ENCODE data around the gene GDF15. TPM values are rescaled to one million over a fixed set of nuclear protein-coding genes. Genes with fewer than 3 reads are reported as not detected.

The GDF15 gene
- total and polyA plus RNA-seq, 2 donors (not counting 1 experiment from before 2014, with no cell fraction given): 0.19 TPM; not detected in 1

DNA sequence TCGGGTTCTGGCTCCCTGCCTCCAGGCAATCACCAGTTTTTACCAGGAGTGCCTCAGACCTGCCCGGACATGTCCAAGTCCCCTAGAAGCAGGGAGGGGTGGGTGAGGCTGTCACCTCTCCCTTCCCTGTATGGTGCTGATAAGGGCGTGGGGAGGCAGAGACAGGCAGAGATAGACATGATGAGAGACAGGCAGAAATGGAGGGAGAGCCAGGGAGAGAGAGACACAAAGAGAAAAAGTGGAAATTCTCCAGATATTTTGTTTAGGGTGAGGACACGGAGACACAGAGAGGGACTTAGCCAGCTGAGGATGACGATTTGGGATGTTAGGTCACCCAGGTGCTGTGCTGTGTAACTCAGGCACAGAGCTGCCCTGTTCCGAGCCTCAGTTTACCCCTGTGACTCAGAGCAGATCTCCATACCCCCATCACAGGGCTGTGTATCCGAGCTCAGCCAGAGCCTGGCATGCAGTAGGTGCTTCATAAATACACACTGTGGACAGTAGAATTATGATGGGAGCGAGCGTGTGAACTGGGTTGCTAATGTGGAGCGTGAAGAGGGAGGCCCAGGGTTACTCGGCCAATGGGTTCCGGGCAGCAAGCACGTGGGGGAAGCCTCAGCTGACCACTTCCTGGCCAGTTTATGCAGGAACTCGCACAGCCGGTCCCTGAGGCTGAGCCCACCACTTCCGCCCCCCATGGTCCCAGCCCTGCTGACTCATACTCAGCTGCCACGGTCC lies 11.9 kb upstream of the GDF15 start:
- DNase-seq (peak; percentile 42), ATAC-seq (ENCODE audit: low read depth) (peak; percentile 80)
- Histone ChIP-seq H3K9me3 (ENCODE audit: control extremely low read depth in 1 of 3, control insufficient read depth in 2 of 3, insufficient read depth in 1 of 3, low read length in 2 of 3) (no peaks in the 10 kb centered on the region), H3K9ac (ENCODE audit: low read length) (no peak overlapping the region), H3K4me2 (replicated peaks; ENCODE audit: low read depth, low read length, poor library complexity, severe bottlenecking) (peak overlapping the region; percentile 53), H2AFZ (ENCODE audit: insufficient read depth, low read depth, low read length, poor library complexity, severe bottlenecking) (no peak overlapping the region), H3K27ac (ENCODE audit: low read length in 2 of 2) (no peak overlapping the region), H4K20me1 (ENCODE audit: control insufficient read depth, insufficient read depth, low read length, poor library complexity, severe bottlenecking) (no peaks in the 10 kb centered on the region), H3K27me3 (replicated peaks in 1 of 4; ENCODE audit: control extremely low read depth in 1 of 4, control insufficient read depth in 3 of 4, insufficient read depth in 4 of 4, low read length in 3 of 4) (peaks cover 0 to 5% (median 0%) of the 10 kb centered on the region in 4 experiments), H3K4me3 (ENCODE audit: control extremely low read depth in 1 of 5, extremely low read depth in 1 of 5, insufficient read depth in 1 of 5, low read depth in 2 of 5, low read length in 4 of 5) (no peak overlapping the region), H3K79me2 (ENCODE audit: control insufficient read depth, insufficient read depth, low read length) (no peaks in the 10 kb centered on the region), H3K36me3 (replicated peaks in 1 of 2; ENCODE audit: control extremely low read depth in 1 of 2, control insufficient read depth in 1 of 2, extremely low read depth in 1 of 2, insufficient read depth in 2 of 2, low read length in 1 of 2) (no peaks in the 10 kb centered on the region), H3K4me1 (ENCODE audit: control insufficient read depth in 2 of 2, insufficient read depth in 2 of 2, low read length in 2 of 2) (peaks cover 13 to 17% of the 10 kb centered on the region in 2 donors)
- Mint-ChIP-seq H3K9me3 (ENCODE audit: insufficient read depth) (no peaks in the 10 kb centered on the region), H3K27ac (peak overlapping the region; percentile 23), H3K27me3 (peaks cover 10% of the 10 kb centered on the region), H3K4me3 (peak overlapping the region; percentile 51), H3K4me1 (peaks cover 14% of the 10 kb centered on the region)
- TF ChIP-seq, protein P1, sequence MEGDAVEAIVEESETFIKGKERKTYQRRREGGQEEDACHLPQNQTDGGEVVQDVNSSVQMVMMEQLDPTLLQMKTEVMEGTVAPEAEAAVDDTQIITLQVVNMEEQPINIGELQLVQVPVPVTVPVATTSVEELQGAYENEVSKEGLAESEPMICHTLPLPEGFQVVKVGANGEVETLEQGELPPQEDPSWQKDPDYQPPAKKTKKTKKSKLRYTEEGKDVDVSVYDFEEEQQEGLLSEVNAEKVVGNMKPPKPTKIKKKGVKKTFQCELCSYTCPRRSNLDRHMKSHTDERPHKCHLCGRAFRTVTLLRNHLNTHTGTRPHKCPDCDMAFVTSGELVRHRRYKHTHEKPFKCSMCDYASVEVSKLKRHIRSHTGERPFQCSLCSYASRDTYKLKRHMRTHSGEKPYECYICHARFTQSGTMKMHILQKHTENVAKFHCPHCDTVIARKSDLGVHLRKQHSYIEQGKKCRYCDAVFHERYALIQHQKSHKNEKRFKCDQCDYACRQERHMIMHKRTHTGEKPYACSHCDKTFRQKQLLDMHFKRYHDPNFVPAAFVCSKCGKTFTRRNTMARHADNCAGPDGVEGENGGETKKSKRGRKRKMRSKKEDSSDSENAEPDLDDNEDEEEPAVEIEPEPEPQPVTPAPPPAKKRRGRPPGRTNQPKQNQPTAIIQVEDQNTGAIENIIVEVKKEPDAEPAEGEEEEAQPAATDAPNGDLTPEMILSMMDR (IDR thresholded peaks at IDR 0.05): no peak
- TF ChIP-seq EZH2 (IDR thresholded peaks at IDR 0.05; ENCODE audit: borderline replicate concordance, insufficient read depth, low read depth, low read length, poor library complexity, severe bottlenecking): no peak
- POLR2A ChIA-PET: interaction anchor here (0.6 to 1.2 kb wide), 4 partner anchors 14 to 187 kb away, joined by 3 to 11 read pairs (median 4); no protein-coding TSS in a partner anchor
- 14% methylated on average over 11 of the region's 17 CpGs for WGBS (ENCODE audit: insufficient coverage)
- intact Hi-C loops (cut with micrococcal nuclease): no loop called here
- CTCF ChIA-PET: interaction anchor here (0.5 to 2.6 kb wide), 2 partner anchors 14 to 626 kb away, joined by 3 to 11 read pairs; no protein-coding TSS in a partner anchor

DNA sequence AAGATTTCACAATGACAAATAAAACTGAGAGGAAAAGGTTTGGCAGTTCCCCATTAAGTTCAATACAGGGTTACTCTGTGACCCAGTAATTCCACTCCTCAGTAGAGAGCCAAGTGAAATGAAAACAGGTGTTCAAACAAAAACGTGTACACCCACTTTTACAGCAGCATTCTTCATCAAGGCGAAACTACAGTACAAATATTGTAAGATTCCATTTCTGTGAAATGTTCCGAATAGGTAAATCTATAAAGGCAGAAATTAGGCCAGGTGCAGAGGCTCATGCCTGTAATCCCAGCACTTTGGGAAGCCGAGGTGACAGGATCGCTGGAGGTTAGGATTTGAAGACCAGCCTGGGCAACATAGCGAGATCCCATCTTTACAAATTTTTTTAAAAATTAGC lies 8.9 kb upstream of the GDF15 start:
- Mint-ChIP-seq H3K27me3 (peaks cover 19% of the 10 kb centered on the region), H3K9me3 (ENCODE audit: insufficient read depth) (no peaks in the 10 kb centered on the region), H3K4me1 (peaks cover 14% of the 10 kb centered on the region), H3K27ac (no peak overlapping the region), H3K4me3 (no peak overlapping the region)
- ChIA-PET POLR2A (interaction anchor here (0.7 kb wide), 1 partner anchor 145 kb away, joined by 6 read pairs; no protein-coding TSS in a partner anchor), CTCF (interaction anchor here (1.4 kb wide), 1 partner anchor 11 kb away, joined by 3 read pairs; no protein-coding TSS in a partner anchor)
- DNase-seq: no peak
- H3K27ac ChIP-seq (ENCODE audit: low read length in 2 of 2): no peak overlapping the region
- H3K9me3 ChIP-seq (ENCODE audit: control extremely low read depth in 1 of 3, control insufficient read depth in 2 of 3, insufficient read depth in 1 of 3, low read length in 2 of 3): no peaks in the 10 kb centered on the region
- H4K20me1 ChIP-seq (ENCODE audit: control insufficient read depth, insufficient read depth, low read length, poor library complexity, severe bottlenecking): no peaks in the 10 kb centered on the region
- H3K4me2 ChIP-seq (replicated peaks; ENCODE audit: low read depth, low read length, poor library complexity, severe bottlenecking): no peak overlapping the region
- intact Hi-C loops (cut with micrococcal nuclease): no loop called here
- WGBS (ENCODE audit: insufficient coverage): 100% methylated on average over 4 of the region's 6 CpGs
- H3K9ac ChIP-seq (ENCODE audit: low read length): no peak overlapping the region
- H3K4me1 ChIP-seq (ENCODE audit: control insufficient read depth in 2 of 2, insufficient read depth in 2 of 2, low read length in 2 of 2): peaks cover 13 to 17% of the 10 kb centered on the region in 2 donors
- peaks cover 0 to 15% (median 1%) of the 10 kb centered on the region in 4 experiments for H3K27me3 ChIP-seq (replicated peaks in 1 of 4; ENCODE audit: control extremely low read depth in 1 of 4, control insufficient read depth in 3 of 4, insufficient read depth in 4 of 4, low read length in 3 of 4)
- no peak overlapping the region for H3K4me3 ChIP-seq (ENCODE audit: control extremely low read depth in 1 of 5, extremely low read depth in 1 of 5, insufficient read depth in 1 of 5, low read depth in 2 of 5, low read length in 4 of 5)
- H2AFZ ChIP-seq (ENCODE audit: insufficient read depth, low read depth, low read length, poor library complexity, severe bottlenecking): no peak overlapping the region
- no peak for TF ChIP-seq EZH2 (IDR thresholded peaks at IDR 0.05; ENCODE audit: borderline replicate concordance, insufficient read depth, low read depth, low read length, poor library complexity, severe bottlenecking)
- TF ChIP-seq, protein P1 (IDR thresholded peaks at IDR 0.05): no peak
- ATAC-seq (ENCODE audit: low read depth): no peak
- no peaks in the 10 kb centered on the region for H3K36me3 ChIP-seq (replicated peaks in 1 of 2; ENCODE audit: control extremely low read depth in 1 of 2, control insufficient read depth in 1 of 2, extremely low read depth in 1 of 2, insufficient read depth in 2 of 2, low read length in 1 of 2)
- no peaks in the 10 kb centered on the region for H3K79me2 ChIP-seq (ENCODE audit: control insufficient read depth, insufficient read depth, low read length)
